Measurements from ENCODE around the gene SCD5.

Gene SCD5

GRCh38 chr4:82718162-82718940, 80.2 kb downstream of the SCD5 start:
- Histone ChIP-seq H3K9me2 (ENCODE audit: low read depth, low read length) (no peaks in the 10 kb centered on the region), H3K36me3 (ENCODE audit: insufficient read depth, low read length) (no peaks in the 10 kb centered on the region), H3K27ac (ENCODE audit: low read depth, low read length, poor library complexity, severe bottlenecking) (no peak overlapping the region), H3K27me3 (ENCODE audit: insufficient read depth, low read length) (no peaks in the 10 kb centered on the region), H3K9ac (ENCODE audit: low read length) (no peak overlapping the region), H3K4me2 (ENCODE audit: low read length) (no peak overlapping the region), H3F3A (ENCODE audit: insufficient read depth, low read length) (no peaks in the 10 kb centered on the region), H4K20me1 (ENCODE audit: insufficient read depth, low read length) (no peaks in the 10 kb centered on the region), H2AFZ (ENCODE audit: low read length) (no peak overlapping the region), H3K4me3 (ENCODE audit: low read depth, low read length, poor library complexity, severe bottlenecking) (no peak overlapping the region), H3K79me2 (ENCODE audit: insufficient read depth, low read length) (no peaks in the 10 kb centered on the region), H3K4me1 (ENCODE audit: insufficient read depth, low read length, severe bottlenecking) (no peaks in the 10 kb centered on the region), H3K9me3 (ENCODE audit: low read length) (no peaks in the 10 kb centered on the region)
- TF ChIP-seq EZH2 (IDR thresholded peaks at IDR 0.05; ENCODE audit: borderline replicate concordance, low read length) (no peak), CTCF (IDR thresholded peaks at IDR 0.05; ENCODE audit: low read length) (no peak)

GRCh38 chr4:82715731-82716617, 82.6 kb downstream of the SCD5 start:
- no peaks in the 10 kb centered on the region for H4K20me1 ChIP-seq (ENCODE audit: insufficient read depth, low read length)
- H3K79me2 ChIP-seq (ENCODE audit: insufficient read depth, low read length): no peaks in the 10 kb centered on the region
- TF ChIP-seq CTCF (IDR thresholded peaks at IDR 0.05; ENCODE audit: low read length): no peak
- no peak for TF ChIP-seq EZH2 (IDR thresholded peaks at IDR 0.05; ENCODE audit: borderline replicate concordance, low read length)
- H3K9ac ChIP-seq (ENCODE audit: low read length): no peak overlapping the region
- no peaks in the 10 kb centered on the region for H3K27me3 ChIP-seq (ENCODE audit: insufficient read depth, low read length)
- no peak overlapping the region for H2AFZ ChIP-seq (ENCODE audit: low read length)
- no peaks in the 10 kb centered on the region for H3K36me3 ChIP-seq (ENCODE audit: insufficient read depth, low read length)
- H3F3A ChIP-seq (ENCODE audit: insufficient read depth, low read length): no peaks in the 10 kb centered on the region
- H3K4me2 ChIP-seq (ENCODE audit: low read length): no peak overlapping the region
- H3K9me3 ChIP-seq (ENCODE audit: low read length): no peaks in the 10 kb centered on the region
- H3K4me3 ChIP-seq (ENCODE audit: low read depth, low read length, poor library complexity, severe bottlenecking): no peak overlapping the region
- H3K27ac ChIP-seq (ENCODE audit: low read depth, low read length, poor library complexity, severe bottlenecking): no peak overlapping the region
- H3K4me1 ChIP-seq (ENCODE audit: insufficient read depth, low read length, severe bottlenecking): no peaks in the 10 kb centered on the region
- H3K9me2 ChIP-seq (ENCODE audit: low read depth, low read length): no peaks in the 10 kb centered on the region

- no peaks in the 10 kb centered on the region for H3F3A ChIP-seq (ENCODE audit: insufficient read depth, low read length)
These were observed 84.7 kb downstream of the SCD5 start for GRCh38 chr4:82713856-82714255.

More at GRCh38 chr4:82713856-82714255, 84.7 kb downstream of the SCD5 start:
- no peak overlapping the region for H3K27ac ChIP-seq (ENCODE audit: low read depth, low read length, poor library complexity, severe bottlenecking)
- no peak for TF ChIP-seq EZH2 (IDR thresholded peaks at IDR 0.05; ENCODE audit: borderline replicate concordance, low read length)
- no peak for TF ChIP-seq CTCF (IDR thresholded peaks at IDR 0.05; ENCODE audit: low read length)
- H3K4me1 ChIP-seq (ENCODE audit: insufficient read depth, low read length, severe bottlenecking): no peaks in the 10 kb centered on the region
- H3K9me3 ChIP-seq (ENCODE audit: low read length): no peaks in the 10 kb centered on the region
- no peaks in the 10 kb centered on the region for H4K20me1 ChIP-seq (ENCODE audit: insufficient read depth, low read length)
- H3K27me3 ChIP-seq (ENCODE audit: insufficient read depth, low read length): no peaks in the 10 kb centered on the region
- no peaks in the 10 kb centered on the region for H3K36me3 ChIP-seq (ENCODE audit: insufficient read depth, low read length)
- H3K9ac ChIP-seq (ENCODE audit: low read length): no peak overlapping the region
- H3K79me2 ChIP-seq (ENCODE audit: insufficient read depth, low read length): no peaks in the 10 kb centered on the region
- H3K4me2 ChIP-seq (ENCODE audit: low read length): no peak overlapping the region
- no peak overlapping the region for H2AFZ ChIP-seq (ENCODE audit: low read length)
- H3K9me2 ChIP-seq (ENCODE audit: low read depth, low read length): no peaks in the 10 kb centered on the region
- H3K4me3 ChIP-seq (ENCODE audit: low read depth, low read length, poor library complexity, severe bottlenecking): no peak overlapping the region
